ENCODE measurements around the gene IL11. TPM values are rescaled to one million over a fixed set of nuclear protein-coding genes. Genes with fewer than 3 reads are reported as not detected.

Gene IL11
- total and polyA plus RNA-seq, 2 of the 8 experiments (the other 6 are each of a cell fraction or from before 2014, with no cell fraction given), result 1.7 to 2.8 TPM

GRCh38 chr19:55324662-55325061 is 45.6 kb downstream of the IL11 start:
- no peaks in the 10 kb centered on the region for H3K79me2 ChIP-seq (ENCODE audit: control insufficient read depth in 1 of 2, insufficient read depth in 2 of 2, low read length in 2 of 2)
- H3K9ac ChIP-seq (replicated peaks in 1 of 4; ENCODE audit: extremely low read depth in 1 of 4, low read depth in 3 of 4, low read length in 3 of 4), result no peak overlapping the region
- no peak overlapping the region for H3K27ac ChIP-seq (ENCODE audit: low read depth, low read length)
- H2BK12ac ChIP-seq (ENCODE audit: low read depth, low read length), result 0 out of 2 replicates have a peak overlapping the region, but pooled peaks have one; percentile 50
- H3K14ac ChIP-seq (ENCODE audit: insufficient read length), result no peak overlapping the region
- no peaks in the 10 kb centered on the region for H3K36me3 ChIP-seq (ENCODE audit: control insufficient read depth in 2 of 4, insufficient read depth in 4 of 4, low read length in 3 of 4)
- FAIRE-seq (no peak), DNase-seq (ENCODE audit: low read depth in 1 of 2, low spot score in 2 of 2) (no peak)
- no peaks in the 10 kb centered on the region for H3K79me1 ChIP-seq (ENCODE audit: low read depth, low read length)
- no peaks in the 10 kb centered on the region for H3K9me3 ChIP-seq (ENCODE audit: insufficient read depth in 2 of 2, low read depth in 1 of 2, low read length in 1 of 2)
- WGBS, 2 experiments (ENCODE audit: extremely low coverage in 1 of 2, insufficient coverage in 1 of 2, insufficient read length in 1 of 2, insufficient replicate concordance in 2 of 2, low coverage in 1 of 2, low lambda C conversion rate in 2 of 2, missing lambda C conversion rate in 1 of 2), result 93% methylated on average over 6 of the region's 6 CpGs; no CpG with 5 or more reads in 1 of the 2 experiments
- H3K4me3 ChIP-seq (ENCODE audit: extremely low read depth in 1 of 4, insufficient read depth in 2 of 4, low read depth in 3 of 4, low read length in 4 of 4), result no peak overlapping the region
- H4K5ac ChIP-seq (ENCODE audit: insufficient read length, low read depth, low read length), result no peak overlapping the region
- no peak overlapping the region for H3K4me2 ChIP-seq (ENCODE audit: insufficient read depth in 1 of 2, low read depth in 2 of 2, low read length in 2 of 2)
- H3K23ac ChIP-seq (ENCODE audit: insufficient read length), result no peak overlapping the region
- no peak overlapping the region for H2AFZ ChIP-seq (ENCODE audit: low read length)
- no peak overlapping the region for H2BK15ac ChIP-seq (ENCODE audit: low read length)
- no peak overlapping the region for H3K18ac ChIP-seq (ENCODE audit: extremely low read depth, low read length)
- no peak overlapping the region for H2AK5ac ChIP-seq (ENCODE audit: low read depth, low read length)
- H3K56ac ChIP-seq (replicated peaks; ENCODE audit: insufficient read length, low read depth, low read length), result no peak overlapping the region
- H3K4ac ChIP-seq (replicated peaks; ENCODE audit: insufficient read length, low read depth, low read length), result no peak overlapping the region
- ChIA-PET CTCF (ENCODE audit: partially characterized antibody) (interaction anchor here (1.1 to 1.5 kb wide), 3 partner anchors 14 to 308 kb away, joined by 3 to 5 read pairs (median 3); partner anchors contain the start of gene KMT5C), POLR2A (ENCODE audit: partially characterized antibody) (interaction anchor here (1.0 to 1.1 kb wide), 2 partner anchors 65 to 83 kb away, joined by 3 read pairs; partner anchors contain the start of gene UBE2S)
- H3K23me2 ChIP-seq (ENCODE audit: low read depth, low read length), result peaks cover 2% of the 10 kb centered on the region; the same call in 1 of the 2 replicates
- no peak overlapping the region for H4K8ac ChIP-seq (ENCODE audit: extremely low read depth, insufficient read depth, low read length)
- H3K27me3 ChIP-seq (replicated peaks in 1 of 4; ENCODE audit: control insufficient read depth in 3 of 4, extremely low read depth in 1 of 4, insufficient read depth in 3 of 4, low read length in 3 of 4), result no peaks in the 10 kb centered on the region
- TF ChIP-seq NANOG (IDR thresholded peaks at IDR 0.05; ENCODE audit: insufficient read depth, low read depth, low read length, poor library complexity, severe bottlenecking) (no peak), RFX5 (IDR thresholded peaks at IDR 0.05; ENCODE audit: borderline replicate concordance, low read depth, low read length) (no peak)
- no peaks in the 10 kb centered on the region for H4K20me1 ChIP-seq (replicated peaks in 1 of 2; ENCODE audit: control insufficient read depth in 1 of 2, insufficient read depth in 2 of 2, low read length in 2 of 2)
- H2BK20ac ChIP-seq (ENCODE audit: low read length), result no peak overlapping the region
- H3K4me1 ChIP-seq (replicated peaks in 1 of 4; ENCODE audit: control insufficient read depth in 3 of 4, insufficient read depth in 4 of 4, low read length in 3 of 4), result peaks cover 0 to 10% (median 5%) of the 10 kb centered on the region in 4 experiments; a peak in 6 of 7 replicates
- H4K91ac ChIP-seq (replicated peaks; ENCODE audit: insufficient read length, low read length), result no peak overlapping the region
- no peak overlapping the region for H2BK5ac ChIP-seq (ENCODE audit: low read depth, low read length)
- H2BK120ac ChIP-seq (replicated peaks; ENCODE audit: low read depth, low read length), result no peak overlapping the region
